ENCODE results near the gene LINS1. TPM values are rescaled to one million over a fixed set of nuclear protein-coding genes. Genes with fewer than 3 reads are reported as not detected.

Gene LINS1
- total RNA-seq, 1 donor from 2014 or later, result 33.3 TPM

- Mint-ChIP-seq H3K27me3 (no peaks in the 10 kb centered on the region), H3K36me3 (ENCODE audit: low read depth) (peaks cover 34% of the 10 kb centered on the region), H3K4me1 (no peaks in the 10 kb centered on the region), H3K9me3 (no peaks in the 10 kb centered on the region), H3K27ac (no peak overlapping the region), H3K4me3 (no peak overlapping the region)
- DNase-seq, result no peak
- CTCF ChIA-PET, result no interaction called here
- POLR2A ChIA-PET, result no interaction called here
- no peak for ATAC-seq (ENCODE audit: low read depth)
- TF ChIP-seq CTCF (IDR thresholded peaks at IDR 0.05), result no peak
- intact Hi-C loops (cut with micrococcal nuclease), result no loop called here
These were observed 34.9 kb downstream of the LINS1 start for GRCh38 chr15:100566850-100567628.

- Mint-ChIP-seq H3K9me3 (no peaks in the 10 kb centered on the region), H3K4me3 (no peak overlapping the region), H3K27ac (no peak overlapping the region), H3K27me3 (no peaks in the 10 kb centered on the region), H3K4me1 (no peaks in the 10 kb centered on the region), H3K36me3 (ENCODE audit: low read depth) (peaks cover 27% of the 10 kb centered on the region)
- ATAC-seq (ENCODE audit: low read depth), result no peak
- TF ChIP-seq CTCF (IDR thresholded peaks at IDR 0.05), result no peak
- CTCF ChIA-PET, result no interaction called here
- POLR2A ChIA-PET, result no interaction called here
- intact Hi-C loops (cut with micrococcal nuclease), result no loop called here
- DNase-seq, result no peak
These were observed 36.4 kb downstream of the LINS1 start for GRCh38 chr15:100565591-100565990.

GRCh38 chr15:100560323-100560722 lies 41.7 kb downstream of the LINS1 start:
- Mint-ChIP-seq H3K27ac (no peak overlapping the region), H3K4me1 (no peaks in the 10 kb centered on the region), H3K27me3 (no peaks in the 10 kb centered on the region), H3K9me3 (no peaks in the 10 kb centered on the region), H3K36me3 (ENCODE audit: low read depth) (peaks cover 14% of the 10 kb centered on the region), H3K4me3 (no peak overlapping the region)
- no peak for TF ChIP-seq CTCF (IDR thresholded peaks at IDR 0.05)
- DNase-seq, result no peak
- ATAC-seq (ENCODE audit: low read depth), result no peak
- ChIA-PET POLR2A (no interaction called here), CTCF (no interaction called here)
- intact Hi-C loops (cut with micrococcal nuclease), result no loop called here

- POLR2A ChIA-PET, result no interaction called here
- H3K4me1 Mint-ChIP-seq, result no peaks in the 10 kb centered on the region
- DNase-seq (no peak), ATAC-seq (ENCODE audit: low read depth) (no peak)
- TF ChIP-seq CTCF (IDR thresholded peaks at IDR 0.05), result no peak
- peaks cover 14% of the 10 kb centered on the region for H3K36me3 Mint-ChIP-seq (ENCODE audit: low read depth)
- no peaks in the 10 kb centered on the region for H3K9me3 Mint-ChIP-seq
- CTCF ChIA-PET, result no interaction called here
- no peaks in the 10 kb centered on the region for H3K27me3 Mint-ChIP-seq
- intact Hi-C loops (cut with micrococcal nuclease), result no loop called here
- H3K4me3 Mint-ChIP-seq, result no peak overlapping the region
- no peak overlapping the region for H3K27ac Mint-ChIP-seq
These were observed 42.7 kb downstream of the LINS1 start for GRCh38 chr15:100559330-100559729.

GRCh38 chr15:100558771-100559254 lies 43.2 kb downstream of the LINS1 start:
- no peaks in the 10 kb centered on the region for H3K4me1 Mint-ChIP-seq
- H3K27me3 Mint-ChIP-seq, result no peaks in the 10 kb centered on the region
- POLR2A ChIA-PET, result no interaction called here
- TF ChIP-seq CTCF (IDR thresholded peaks at IDR 0.05), result no peak
- DNase-seq, result no peak
- H3K9me3 Mint-ChIP-seq, result no peaks in the 10 kb centered on the region
- intact Hi-C loops (cut with micrococcal nuclease), result no loop called here
- no peak for ATAC-seq (ENCODE audit: low read depth)
- no peak overlapping the region for H3K27ac Mint-ChIP-seq
- H3K4me3 Mint-ChIP-seq, result no peak overlapping the region
- CTCF ChIA-PET, result no interaction called here
- peaks cover 15% of the 10 kb centered on the region for H3K36me3 Mint-ChIP-seq (ENCODE audit: low read depth)
